GM13977 (cell line): ENCODE data around the gene ISL2.

ENCODE experiments used
- DNase-seq: peaks from one replicate; pipeline ENCODE4 v3.0.0; 2012; ENCODE audit warnings: low spot score
- in situ Hi-C: fragments of 300-500 bp; cut with MboI; formaldehyde crosslinking; loops from one replicate; pipeline ENCODE4 v1.12.0; 2022; ENCODE audit warnings: low sequenced_read_pairs, low pct_unique_long_range_greater_than_20kb, mixed read lengths, inconsistent platforms; ENCODE audit not compliant: unreplicated experiment
- TF ChIP-seq, protein P1 (sequence below): IDR thresholded peaks from 2 replicates; pipeline ENCODE4 v1.5.1; 2012; ENCODE audit warnings: mild to moderate bottlenecking, control low read depth; ENCODE audit not compliant: insufficient read depth; ENCODE audit errors: extremely low read depth, missing control alignments

Gene ISL2

GRCh38 chr15:76386178-76386577 lies 49.6 kb downstream of the ISL2 start:
- no peak for DNase-seq
- TF ChIP-seq, protein P1, sequence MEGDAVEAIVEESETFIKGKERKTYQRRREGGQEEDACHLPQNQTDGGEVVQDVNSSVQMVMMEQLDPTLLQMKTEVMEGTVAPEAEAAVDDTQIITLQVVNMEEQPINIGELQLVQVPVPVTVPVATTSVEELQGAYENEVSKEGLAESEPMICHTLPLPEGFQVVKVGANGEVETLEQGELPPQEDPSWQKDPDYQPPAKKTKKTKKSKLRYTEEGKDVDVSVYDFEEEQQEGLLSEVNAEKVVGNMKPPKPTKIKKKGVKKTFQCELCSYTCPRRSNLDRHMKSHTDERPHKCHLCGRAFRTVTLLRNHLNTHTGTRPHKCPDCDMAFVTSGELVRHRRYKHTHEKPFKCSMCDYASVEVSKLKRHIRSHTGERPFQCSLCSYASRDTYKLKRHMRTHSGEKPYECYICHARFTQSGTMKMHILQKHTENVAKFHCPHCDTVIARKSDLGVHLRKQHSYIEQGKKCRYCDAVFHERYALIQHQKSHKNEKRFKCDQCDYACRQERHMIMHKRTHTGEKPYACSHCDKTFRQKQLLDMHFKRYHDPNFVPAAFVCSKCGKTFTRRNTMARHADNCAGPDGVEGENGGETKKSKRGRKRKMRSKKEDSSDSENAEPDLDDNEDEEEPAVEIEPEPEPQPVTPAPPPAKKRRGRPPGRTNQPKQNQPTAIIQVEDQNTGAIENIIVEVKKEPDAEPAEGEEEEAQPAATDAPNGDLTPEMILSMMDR, result no peak
- in situ Hi-C loops, result no loop called here

DNA sequence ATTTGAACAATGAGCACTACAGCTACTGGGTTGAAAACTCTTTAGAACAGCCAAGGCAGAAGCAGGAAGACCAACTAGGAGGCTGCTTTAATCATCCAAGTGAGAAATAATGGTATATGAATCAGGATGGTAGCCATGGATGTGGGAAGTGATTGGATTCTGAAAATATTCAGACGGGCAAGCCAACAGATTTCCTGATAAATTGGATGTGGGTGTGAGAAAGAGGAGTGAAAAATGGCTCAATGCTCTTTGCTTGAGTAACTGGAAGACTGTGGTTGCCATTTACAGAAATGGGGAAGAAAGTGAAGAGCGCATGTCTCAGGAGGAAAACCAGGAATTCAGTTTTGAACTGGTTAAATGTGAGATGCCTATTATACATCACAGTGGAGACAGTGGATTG lies 50.4 kb downstream of the ISL2 start:
- in situ Hi-C loops, result no loop called here
- DNase-seq, result no peak
- TF ChIP-seq, protein P1, result no peak

- TF ChIP-seq, protein P1, result no peak
- no peak for DNase-seq
- in situ Hi-C loops, result no loop called here
Measured at GRCh38 chr15:76390571-76390970, 54.0 kb downstream of the ISL2 start.

DNA sequence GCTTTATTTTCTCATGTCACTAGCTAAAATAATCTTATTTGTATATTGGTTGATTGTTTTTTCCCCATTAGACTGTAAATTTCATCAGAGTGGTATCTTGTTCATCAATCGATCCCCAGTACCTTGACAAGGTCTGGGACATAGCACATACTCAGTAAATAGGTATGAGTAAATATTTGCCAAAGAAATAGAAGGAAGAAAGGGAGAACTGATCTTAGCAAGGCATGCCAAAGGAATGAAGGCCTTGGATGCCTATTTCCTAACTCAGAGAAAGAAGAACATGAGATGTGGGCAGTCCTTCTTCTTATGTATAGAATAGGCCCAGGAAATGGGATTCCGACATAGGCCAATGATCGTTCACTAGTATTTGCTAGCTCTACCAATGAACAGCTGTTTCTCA lies 54.7 kb downstream of the ISL2 start:
- in situ Hi-C loops, result no loop called here
- no peak for DNase-seq
- TF ChIP-seq, protein P1, result no peak

DNA sequence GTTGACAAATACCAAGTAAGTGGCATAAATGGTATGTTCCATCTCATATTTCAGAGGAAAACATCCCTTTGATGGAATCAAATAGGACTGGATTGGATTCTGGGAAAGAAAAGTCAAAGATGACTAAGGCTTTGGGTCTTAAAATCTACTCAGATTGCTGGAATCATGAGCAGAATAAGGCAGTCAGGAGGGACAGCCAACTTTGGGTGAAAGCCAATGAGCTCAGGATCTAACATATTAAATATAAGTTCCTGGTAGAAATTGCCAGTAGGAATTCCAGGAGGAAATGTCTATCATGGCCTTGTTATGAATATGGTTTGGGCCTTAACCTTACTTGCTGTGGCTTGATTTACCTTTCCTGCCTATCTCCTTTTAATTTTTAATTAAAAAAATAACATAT lies 55.3 kb downstream of the ISL2 start:
- DNase-seq, result no peak
- TF ChIP-seq, protein P1, result no peak
- in situ Hi-C loops, result no loop called here
